ENCODE data around the gene OGFR.

Gene OGFR

GRCh38 chr20:62812181-62812906, 7.7 kb downstream of the OGFR start:
- in situ Hi-C loops (cut with MboI; ENCODE audit: low sequenced_read_pairs) = no loop called here

GRCh38 chr20:62812907-62813200, 8.2 kb downstream of the OGFR start:
- in situ Hi-C loops (cut with MboI; ENCODE audit: low sequenced_read_pairs) = no loop called here

DNA sequence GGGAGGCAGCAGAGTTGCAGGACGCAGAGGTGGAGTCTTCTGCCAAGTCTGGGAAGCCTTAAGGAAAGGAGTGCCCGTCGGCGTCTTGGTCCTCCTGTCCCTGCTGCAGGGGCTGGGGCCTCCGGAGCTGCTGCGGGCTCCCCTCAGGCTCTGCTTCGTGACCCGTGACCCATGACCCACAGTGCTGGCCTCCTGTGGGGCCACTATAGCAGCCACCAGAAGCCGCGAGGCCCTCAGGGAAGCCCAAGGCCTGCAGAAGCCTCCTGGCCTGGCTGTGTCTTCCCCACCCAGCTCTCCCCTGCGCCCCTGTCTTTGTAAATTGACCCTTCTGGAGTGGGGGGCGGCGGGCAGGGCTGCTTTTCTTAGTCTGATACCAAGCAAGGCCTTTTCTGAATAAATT, 9.0 kb downstream of the OGFR start:
- in situ Hi-C loops (cut with MboI; ENCODE audit: low sequenced_read_pairs) = no loop called here

- in situ Hi-C loops (cut with MboI; ENCODE audit: low sequenced_read_pairs) = no loop called here
These were observed 9.5 kb downstream of the OGFR start for GRCh38 chr20:62814060-62814708.

GRCh38 chr20:62814709-62815065, 10.1 kb downstream of the OGFR start:
- in situ Hi-C loops (cut with MboI; ENCODE audit: low sequenced_read_pairs) = no loop called here

- in situ Hi-C loops (cut with MboI; ENCODE audit: low sequenced_read_pairs) = no loop called here
These were observed 10.7 kb downstream of the OGFR start for GRCh38 chr20:62815066-62815991.

- in situ Hi-C loops (cut with MboI; ENCODE audit: low sequenced_read_pairs) = no loop called here
These were observed 11.6 kb downstream of the OGFR start for GRCh38 chr20:62816031-62816883.

- in situ Hi-C loops (cut with MboI; ENCODE audit: low sequenced_read_pairs) = no loop called here
These were observed 12.5 kb downstream of the OGFR start, which contains the start of gene COL9A3 for GRCh38 chr20:62816884-62817873. TSS of gene COL9A3 (plus strand) at chr20:62817050. CDS start at chr20:62817065, 15 bp downstream.

GRCh38 chr20:62817975-62818591, 13.4 kb downstream of the OGFR start:
- in situ Hi-C loops (cut with MboI; ENCODE audit: low sequenced_read_pairs) = no loop called here

DNA sequence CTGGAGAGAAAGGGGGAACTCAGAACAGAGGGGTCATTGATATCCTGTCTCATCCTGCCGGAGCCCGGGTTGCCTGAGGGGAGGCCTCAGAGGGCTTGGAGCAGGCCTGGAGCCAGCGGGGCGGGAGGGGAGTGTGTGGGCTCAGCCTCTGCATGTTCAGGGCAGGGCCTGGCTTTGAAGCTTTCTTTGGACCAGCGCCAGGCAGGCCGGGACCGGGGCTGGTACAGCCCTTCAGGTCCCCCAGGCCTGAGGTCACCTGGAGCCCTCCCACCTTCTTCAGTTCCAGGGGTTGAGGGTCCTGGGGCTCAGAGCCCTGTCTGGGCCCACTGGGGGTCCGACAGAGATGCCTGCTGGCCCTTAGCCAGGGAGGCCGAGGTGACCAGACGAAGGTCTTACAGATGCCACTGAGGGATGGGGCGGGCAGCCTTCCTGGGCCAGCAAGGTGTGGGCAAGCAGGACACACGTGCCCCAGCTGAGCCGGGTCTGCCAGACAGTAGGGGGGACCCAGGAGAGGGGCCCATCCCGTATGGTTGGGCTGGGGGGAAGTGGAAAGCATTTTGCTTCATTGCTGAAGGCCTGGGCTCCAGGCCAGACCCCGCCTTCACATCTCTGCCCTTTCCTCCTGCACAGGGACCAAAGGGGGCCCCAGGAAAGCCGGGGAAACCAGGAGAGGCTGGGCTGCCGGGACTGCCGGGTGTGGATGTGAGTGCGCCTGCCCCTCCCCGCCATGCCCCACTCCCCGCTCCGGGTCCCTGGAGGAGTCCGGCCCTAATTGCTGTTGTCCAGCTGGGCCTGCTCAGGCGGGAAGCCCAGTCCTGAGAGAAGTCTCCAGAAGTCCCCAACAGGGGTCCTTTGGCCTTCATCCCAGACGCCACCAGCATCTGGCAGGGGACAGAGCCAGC, 14.2 kb downstream of the OGFR start:
- in situ Hi-C loops (cut with MboI; ENCODE audit: low sequenced_read_pairs) = no loop called here

DNA sequence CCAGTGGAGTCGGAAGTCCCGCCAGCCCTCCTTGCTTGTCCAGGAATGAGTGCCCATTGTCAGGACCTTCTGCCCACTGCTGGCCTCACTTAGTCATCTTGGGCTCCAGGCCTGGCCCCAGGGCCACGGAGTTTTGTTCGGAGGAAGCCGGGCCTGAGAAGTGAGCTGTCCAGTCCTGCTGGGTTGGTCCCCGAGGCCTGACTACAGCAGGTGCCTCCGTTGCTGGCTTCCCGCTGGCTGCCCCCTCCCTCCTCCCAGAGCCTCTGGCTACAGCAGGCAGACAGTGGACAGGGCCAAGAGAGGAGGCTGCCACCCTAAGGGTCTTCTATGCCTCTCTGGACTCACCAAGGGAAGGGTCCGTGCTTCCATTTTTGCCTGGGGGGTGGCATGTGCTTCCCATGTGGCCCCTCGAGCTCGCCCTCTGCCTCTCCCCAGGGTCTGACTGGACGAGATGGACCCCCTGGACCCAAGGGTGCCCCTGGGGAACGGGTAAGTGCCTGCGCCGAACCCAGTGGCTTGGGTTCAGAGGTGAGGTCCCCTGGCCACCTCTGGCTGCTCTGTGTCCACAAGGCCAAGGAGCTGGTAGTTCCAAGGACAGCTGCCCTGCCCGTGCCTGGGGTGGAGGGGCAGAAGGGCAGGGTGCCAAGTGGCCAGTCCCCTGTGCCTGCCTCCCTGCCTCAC, 15.0 kb downstream of the OGFR start:
- in situ Hi-C loops (cut with MboI; ENCODE audit: low sequenced_read_pairs) = no loop called here

GRCh38 chr20:62820208-62820961, 15.8 kb downstream of the OGFR start:
- in situ Hi-C loops (cut with MboI; ENCODE audit: low sequenced_read_pairs) = no loop called here

GRCh38 chr20:62820962-62821725, 16.5 kb downstream of the OGFR start:
- in situ Hi-C loops (cut with MboI; ENCODE audit: low sequenced_read_pairs) = no loop called here

GRCh38 chr20:62821726-62822210, 17.1 kb downstream of the OGFR start:
- in situ Hi-C loops (cut with MboI; ENCODE audit: low sequenced_read_pairs) = no loop called here

- in situ Hi-C loops (cut with MboI; ENCODE audit: low sequenced_read_pairs) = no loop called here
These were observed 17.7 kb downstream of the OGFR start for GRCh38 chr20:62822239-62822787.
